ENCODE data around the gene NDUFV1.

The NDUFV1 gene

GRCh38 chr11:67631411-67631810, 24.7 kb downstream of the NDUFV1 start:
- H3K4me3 ChIP-seq (ENCODE audit: low read depth, low read length), result no peak overlapping the region
- no peak for DNase-seq (ENCODE audit: low read depth)
- TF ChIP-seq, protein P1, sequence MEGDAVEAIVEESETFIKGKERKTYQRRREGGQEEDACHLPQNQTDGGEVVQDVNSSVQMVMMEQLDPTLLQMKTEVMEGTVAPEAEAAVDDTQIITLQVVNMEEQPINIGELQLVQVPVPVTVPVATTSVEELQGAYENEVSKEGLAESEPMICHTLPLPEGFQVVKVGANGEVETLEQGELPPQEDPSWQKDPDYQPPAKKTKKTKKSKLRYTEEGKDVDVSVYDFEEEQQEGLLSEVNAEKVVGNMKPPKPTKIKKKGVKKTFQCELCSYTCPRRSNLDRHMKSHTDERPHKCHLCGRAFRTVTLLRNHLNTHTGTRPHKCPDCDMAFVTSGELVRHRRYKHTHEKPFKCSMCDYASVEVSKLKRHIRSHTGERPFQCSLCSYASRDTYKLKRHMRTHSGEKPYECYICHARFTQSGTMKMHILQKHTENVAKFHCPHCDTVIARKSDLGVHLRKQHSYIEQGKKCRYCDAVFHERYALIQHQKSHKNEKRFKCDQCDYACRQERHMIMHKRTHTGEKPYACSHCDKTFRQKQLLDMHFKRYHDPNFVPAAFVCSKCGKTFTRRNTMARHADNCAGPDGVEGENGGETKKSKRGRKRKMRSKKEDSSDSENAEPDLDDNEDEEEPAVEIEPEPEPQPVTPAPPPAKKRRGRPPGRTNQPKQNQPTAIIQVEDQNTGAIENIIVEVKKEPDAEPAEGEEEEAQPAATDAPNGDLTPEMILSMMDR (IDR thresholded peaks at IDR 0.05; ENCODE audit: insufficient read depth, low read depth, low read length, missing control alignments), result no peak

DNA sequence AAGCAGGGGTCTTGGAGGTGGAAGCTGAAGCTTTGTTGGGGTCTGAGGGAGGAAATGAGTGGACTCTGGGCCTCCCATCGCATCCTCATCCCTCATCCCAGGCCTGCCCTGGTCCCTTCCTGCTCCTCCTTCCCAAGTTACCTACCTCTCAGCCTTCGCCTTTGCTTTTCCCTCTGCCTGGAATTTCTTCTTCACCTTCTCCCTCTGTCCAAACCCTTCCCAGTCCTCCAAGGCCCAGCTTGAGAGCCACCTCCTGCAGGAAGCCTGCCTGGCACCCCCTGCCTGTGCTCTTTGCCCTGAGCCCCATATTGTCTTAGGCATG, 25.1 kb downstream of the NDUFV1 start:
- TF ChIP-seq, protein P1 (IDR thresholded peaks at IDR 0.05; ENCODE audit: insufficient read depth, low read depth, low read length, missing control alignments), result no peak
- H3K4me3 ChIP-seq (ENCODE audit: low read depth, low read length), result no peak overlapping the region
- no peak for DNase-seq (ENCODE audit: low read depth)

GRCh38 chr11:67632175-67632981, 25.6 kb downstream of the NDUFV1 start:
- TF ChIP-seq, protein P1 (IDR thresholded peaks at IDR 0.05; ENCODE audit: insufficient read depth, low read depth, low read length, missing control alignments), result no peak
- no peak overlapping the region for H3K4me3 ChIP-seq (ENCODE audit: low read depth, low read length)
- DNase-seq (ENCODE audit: low read depth), result no peak

GRCh38 chr11:67632982-67633755, 26.4 kb downstream of the NDUFV1 start:
- TF ChIP-seq, protein P1 (IDR thresholded peaks at IDR 0.05; ENCODE audit: insufficient read depth, low read depth, low read length, missing control alignments), result no peak
- no peak overlapping the region for H3K4me3 ChIP-seq (ENCODE audit: low read depth, low read length)

GRCh38 chr11:67633758-67634365, 27.1 kb downstream of the NDUFV1 start:
- H3K4me3 ChIP-seq (ENCODE audit: low read depth, low read length), result no peak overlapping the region
- TF ChIP-seq, protein P1 (IDR thresholded peaks at IDR 0.05; ENCODE audit: insufficient read depth, low read depth, low read length, missing control alignments), result no peak
- no peak for DNase-seq (ENCODE audit: low read depth)

More at GRCh38 chr11:67632982-67633755, 26.4 kb downstream of the NDUFV1 start:
- no peak for DNase-seq (ENCODE audit: low read depth)

GRCh38 chr11:67634366-67635230, 27.9 kb downstream of the NDUFV1 start:
- DNase-seq (ENCODE audit: low read depth), result no peak
- no peak overlapping the region for H3K4me3 ChIP-seq (ENCODE audit: low read depth, low read length)
- TF ChIP-seq, protein P1 (IDR thresholded peaks at IDR 0.05; ENCODE audit: insufficient read depth, low read depth, low read length, missing control alignments), result no peak
